GM18508 (cell line): Measurements from ENCODE around the gene FBRS.
"Not testable (repeated sequence)": the region's sequence is repeated elsewhere in the genome, so short reads cannot be mapped to it uniquely, and the experiment has no call there.

ENCODE experiments used
- ATAC-seq: cut with Tn5 transposase; IDR thresholded peaks from one replicate; pipeline ENCODE4 v1.9.1; 2021; ENCODE audit warnings: moderate number of reproducible peaks; ENCODE audit not compliant: insufficient read depth, unreplicated experiment

FBRS gene

DNA sequence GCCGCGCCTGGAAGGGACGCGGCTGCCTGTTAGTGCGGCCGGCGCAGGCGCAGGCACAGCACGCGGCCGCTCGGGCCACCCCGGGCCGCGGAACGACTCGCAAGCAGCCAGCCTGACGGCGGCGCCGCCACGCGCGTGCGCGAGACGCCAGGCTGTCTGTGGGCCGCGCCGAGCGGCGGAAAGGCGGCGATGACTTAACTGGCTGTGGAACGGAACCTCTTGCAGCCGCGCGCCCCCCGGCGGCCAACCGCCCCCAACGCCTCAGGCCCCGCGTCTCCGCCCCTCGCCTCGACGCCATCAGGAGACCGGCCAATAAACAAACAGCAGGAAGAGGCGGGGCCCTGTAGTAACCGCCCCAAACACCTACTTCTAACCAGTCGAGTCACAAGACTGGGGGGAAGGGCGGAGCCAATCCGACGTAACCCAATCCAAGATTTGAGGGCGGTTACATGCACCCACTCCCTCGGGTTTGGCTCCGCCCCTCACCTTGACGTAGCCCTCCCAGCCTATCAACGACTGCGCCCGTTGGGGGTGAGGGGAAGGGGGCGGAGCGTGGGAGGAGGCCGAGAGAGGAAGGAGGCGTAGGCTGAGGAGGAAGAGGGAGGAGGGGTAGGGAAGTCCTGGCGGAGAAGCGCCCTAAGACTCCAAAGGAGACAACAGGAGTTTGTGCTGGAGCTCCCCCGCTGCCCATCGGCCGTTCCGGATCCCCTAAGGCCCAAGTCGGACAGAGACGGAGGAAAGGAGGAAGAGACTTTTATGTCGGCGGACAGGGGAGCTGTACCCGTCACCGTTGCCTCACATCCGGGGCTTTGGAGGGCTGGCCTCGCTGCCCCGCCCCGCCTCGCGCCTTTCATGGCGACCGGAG, at the start of gene FBRS:
Gene FBRS (plus strand): TSS at position 566 of the 865 bp plus-strand sequence. CDS start 1,088 bp downstream, outside the sequence.
- peak; percentile 67 for ATAC-seq

GRCh38 chr16:30609002-30609925, 49.0 kb upstream of the FBRS start:
- peak; percentile 9 for ATAC-seq

DNA sequence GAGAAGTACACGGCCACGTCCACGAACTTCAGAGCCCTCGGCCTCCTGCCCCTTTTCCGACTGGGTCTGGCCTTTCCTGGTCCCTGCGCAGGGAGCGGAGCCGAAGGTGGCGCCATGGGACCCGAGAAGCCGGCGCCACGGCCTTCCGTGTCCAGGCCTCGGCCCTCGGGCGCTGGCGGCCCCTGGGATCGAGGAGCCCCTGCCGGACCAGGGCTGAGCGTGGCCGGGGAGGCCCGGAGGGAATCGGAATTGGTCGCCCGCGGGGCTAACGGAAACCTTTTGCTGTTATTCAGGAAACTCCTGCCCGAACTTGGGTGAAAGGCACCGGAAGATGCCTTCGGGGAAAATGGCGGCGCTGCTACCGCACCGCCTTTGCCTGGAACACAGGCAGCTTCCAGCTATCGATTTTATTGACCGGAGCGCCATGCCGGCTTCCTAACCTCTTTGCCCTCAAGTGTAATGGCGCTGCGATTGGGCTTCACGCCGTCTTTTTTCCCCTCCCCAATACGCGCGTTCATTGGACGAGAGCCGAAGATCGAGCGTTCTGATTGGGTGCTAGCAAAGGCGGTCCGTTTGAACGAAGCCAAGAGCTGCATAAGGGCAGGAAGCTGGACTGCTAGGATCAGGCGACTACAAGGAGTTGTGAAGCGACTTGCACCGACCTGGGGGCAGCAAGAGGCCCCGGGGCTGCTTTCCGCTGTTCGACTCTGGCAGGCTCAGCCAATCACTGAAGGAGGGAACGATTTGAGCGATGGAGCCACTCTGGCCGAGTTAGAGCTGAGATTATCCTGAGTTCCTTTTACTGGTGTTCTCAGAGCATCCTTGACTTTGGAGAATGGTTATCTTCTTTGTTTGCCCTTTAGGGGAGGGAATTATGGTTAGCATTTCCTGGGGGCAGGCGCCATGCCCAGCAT, 48.0 kb upstream of the FBRS start, which contains the start of gene ZNF689:
Gene ZNF689 (minus strand): TSS at position 464 of the 914 bp plus-strand sequence. CDS start 348 bp downstream, at position 116.
- peak; percentile 64 for ATAC-seq

DNA sequence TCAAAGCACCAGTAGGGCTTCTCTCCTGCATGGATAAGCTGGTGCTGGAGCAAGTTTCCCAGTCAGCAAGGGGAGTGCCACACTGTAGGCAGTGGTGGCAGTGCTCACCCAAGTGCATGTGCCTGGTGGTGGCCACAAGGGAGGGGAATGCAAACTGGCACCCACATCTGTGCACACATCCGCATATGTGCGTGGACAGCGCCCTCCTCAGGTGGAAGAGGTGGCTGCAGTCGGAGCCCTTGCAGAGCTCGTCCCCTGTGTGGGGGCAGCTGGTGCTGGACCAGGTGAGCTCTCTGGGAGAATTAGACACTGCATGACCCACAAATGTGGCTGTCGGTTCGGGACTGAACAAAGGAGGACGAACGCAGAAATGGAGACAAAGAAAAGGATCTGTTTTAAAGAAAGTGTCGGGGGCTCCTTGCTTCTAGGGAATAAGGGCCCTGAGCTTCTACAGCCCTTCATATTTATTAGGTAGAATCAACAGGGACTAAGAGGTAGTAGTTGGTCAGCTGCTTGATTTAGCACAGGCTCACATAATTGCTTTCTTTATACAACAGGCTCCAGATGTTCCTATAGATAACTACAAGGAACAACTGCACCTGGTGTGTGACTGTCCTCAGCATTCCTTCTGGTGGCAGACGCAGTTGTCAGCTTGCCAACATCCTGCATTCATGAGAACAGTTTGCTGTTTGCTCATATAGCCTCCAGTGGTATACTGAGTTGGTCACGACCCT, 42.7 kb upstream of the FBRS start:
- no peak for ATAC-seq

DNA sequence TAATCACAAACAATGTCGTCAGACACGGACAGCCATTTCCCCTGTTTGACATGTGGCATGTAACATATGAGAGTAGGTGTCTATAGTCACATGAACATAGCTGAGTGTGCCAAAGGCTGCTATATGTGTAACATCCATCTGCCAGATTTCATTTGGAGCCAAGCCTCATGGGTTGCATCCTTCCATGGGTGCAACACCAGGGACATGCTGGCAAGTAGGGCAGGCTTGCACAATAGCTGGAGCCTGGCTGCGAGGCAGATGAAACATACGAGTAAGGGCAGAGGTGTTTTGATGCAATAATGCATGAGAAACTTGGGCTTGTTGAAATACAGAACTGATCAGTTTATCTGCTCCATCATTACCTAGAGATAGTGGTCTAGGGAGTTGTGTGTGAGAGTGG, 39.0 kb upstream of the FBRS start:
- ATAC-seq, result no peak

DNA sequence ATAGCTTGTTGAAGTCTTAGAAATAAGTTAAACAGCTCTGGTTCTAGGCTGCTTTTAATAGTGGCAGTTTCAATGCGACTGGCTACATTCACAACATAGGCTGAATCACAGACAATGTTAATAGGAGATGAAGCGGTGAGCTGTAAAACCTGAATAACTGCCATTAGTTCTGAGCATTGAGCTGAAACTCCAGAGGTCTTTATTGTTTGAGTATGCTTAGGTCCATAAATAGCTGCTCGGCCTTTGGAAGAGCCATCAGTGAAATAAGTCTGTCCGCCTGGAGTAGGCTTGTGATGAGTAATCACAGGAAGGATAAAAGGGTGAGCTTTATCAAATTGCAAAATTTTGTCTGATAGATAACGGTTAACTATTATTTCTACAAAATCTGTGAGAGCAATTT, 38.6 kb upstream of the FBRS start:
- ATAC-seq, result no peak

DNA sequence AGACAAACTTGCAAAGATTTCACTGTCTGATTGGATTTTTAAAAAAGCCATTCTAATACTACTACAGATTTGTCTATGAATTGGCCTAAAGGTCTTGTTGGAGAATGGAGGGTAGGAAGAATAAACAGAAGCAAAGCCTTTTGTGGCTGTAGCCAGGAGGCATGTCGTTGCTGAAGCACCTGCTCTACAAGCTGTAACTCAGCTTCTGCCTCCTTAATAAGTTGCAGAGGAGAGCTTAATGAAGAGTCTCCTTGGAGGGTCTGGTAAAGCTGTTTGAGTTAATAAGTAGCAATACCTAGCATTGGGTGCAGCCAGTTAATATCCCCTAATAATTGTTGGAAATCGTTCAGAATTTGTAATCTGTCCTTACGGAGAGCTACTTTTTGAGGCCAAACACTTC, 38.1 kb upstream of the FBRS start:
- ATAC-seq, result no peak

- ATAC-seq, result no peak
These were observed 36.5 kb upstream of the FBRS start for GRCh38 chr16:30621765-30622164.

- ATAC-seq, result no peak
These were observed 35.7 kb upstream of the FBRS start for GRCh38 chr16:30622455-30623032.

GRCh38 chr16:30623536-30624283, 34.5 kb upstream of the FBRS start:
- no peak for ATAC-seq

DNA sequence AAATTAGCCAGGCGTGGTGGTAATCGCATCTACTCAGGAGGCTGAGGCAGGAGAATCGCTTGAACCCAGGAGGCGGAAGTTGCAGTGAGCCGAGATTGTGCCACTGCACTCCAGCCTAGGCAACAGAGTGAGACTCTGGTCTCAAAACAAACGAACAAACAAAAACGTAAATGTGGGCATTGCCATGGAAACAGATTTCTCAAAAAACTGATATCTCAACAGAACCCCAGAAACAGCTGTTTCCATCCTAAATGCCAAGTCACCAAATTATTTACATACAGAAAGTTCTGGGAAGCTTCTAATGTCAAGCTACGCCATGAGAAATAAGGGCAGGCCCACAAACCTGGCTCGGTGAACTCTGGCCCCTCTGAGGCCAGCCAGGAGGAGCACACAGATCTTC, 32.0 kb upstream of the FBRS start:
- ATAC-seq, result no peak

DNA sequence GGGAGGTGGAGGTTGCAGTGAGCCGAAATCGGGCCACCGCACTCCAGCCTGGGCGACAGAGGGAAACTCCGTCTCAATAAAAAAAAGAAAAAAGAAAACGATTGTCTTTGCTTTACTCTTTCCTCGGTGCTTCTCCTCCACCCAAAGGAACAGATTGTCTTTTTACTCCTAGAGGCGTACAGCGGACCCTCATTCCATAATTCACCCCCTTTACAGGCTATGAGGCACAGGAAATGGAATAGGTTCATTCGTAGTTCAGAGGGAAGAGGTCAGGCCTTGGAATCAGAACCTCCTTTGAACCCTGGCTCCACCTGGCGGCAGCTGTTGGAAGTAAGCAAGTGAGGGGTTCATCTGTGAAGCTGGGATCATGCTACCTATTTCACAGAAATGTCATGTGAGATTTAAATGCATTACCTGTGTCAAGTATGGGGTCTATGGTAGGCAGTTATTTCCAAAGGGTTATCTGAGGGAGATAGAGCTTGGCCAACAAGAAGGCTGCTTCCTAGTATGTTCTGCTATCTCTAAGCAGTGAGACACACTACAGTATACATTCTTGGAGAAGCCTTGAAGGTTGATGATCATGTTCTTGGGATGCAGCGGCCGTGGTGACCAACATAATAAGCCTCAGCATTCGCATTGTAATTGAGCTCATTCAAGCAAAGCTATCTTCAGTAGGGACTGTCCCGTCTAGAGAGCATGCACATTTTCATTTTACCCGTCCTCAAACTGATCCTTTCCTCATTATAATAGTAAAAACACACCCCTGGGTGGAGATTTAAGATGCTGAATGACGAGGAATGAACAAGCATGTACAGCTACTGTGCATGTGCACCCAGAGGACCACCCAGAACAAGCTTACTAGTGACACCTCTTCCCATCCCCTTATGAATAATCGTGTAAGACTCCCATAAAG, 29.3 kb upstream of the FBRS start:
- ATAC-seq, result no peak

- ATAC-seq, result not testable (repeated sequence)
These were observed 25.8 kb upstream of the FBRS start for GRCh38 chr16:30632454-30632853.

- ATAC-seq, result no peak
These were observed 24.7 kb upstream of the FBRS start for GRCh38 chr16:30633526-30633925.

- ATAC-seq, result no peak
These were observed 21.6 kb upstream of the FBRS start for GRCh38 chr16:30636599-30636998.

DNA sequence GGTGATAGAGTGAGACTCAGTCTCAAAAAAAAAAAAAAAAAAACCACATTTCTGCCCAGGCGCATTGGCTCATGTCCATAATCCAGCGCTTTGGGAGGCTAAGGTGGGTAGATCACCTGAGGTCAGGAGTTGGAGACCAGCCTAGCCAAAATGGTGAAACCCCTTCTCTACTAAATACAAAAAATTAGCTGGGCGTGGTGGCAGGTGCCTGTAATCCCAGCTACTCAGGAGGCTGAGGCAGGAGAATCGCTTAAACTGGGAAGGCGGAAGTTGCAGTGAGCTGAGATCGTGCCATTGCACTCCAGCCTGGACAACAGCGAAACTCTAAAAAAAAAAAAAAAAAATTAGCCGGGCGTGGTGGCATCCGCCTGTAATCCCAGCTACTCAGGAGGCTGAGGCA, 21.1 kb upstream of the FBRS start:
- not testable (repeated sequence) for ATAC-seq

- ATAC-seq, result no peak
These were observed 20.3 kb upstream of the FBRS start for GRCh38 chr16:30637944-30638343.
